GM23338 (cell line): ENCODE data around the gene RAB5IF.

Experiments
- POLR2AphosphoS5 ChIP-seq: IDR thresholded peaks from 2 replicates; pipeline ENCODE4 v1.6.1; 2016; ENCODE audit warnings: antibody characterized with exemption, low read depth
- TF ChIP-seq, protein P1 (sequence below), 2 experiments: fragments of 200-600 bp in 1 of 2; sonication (generic) in 1 of 2; conservative IDR thresholded peaks; 2 replicates each; pipeline versions ENCODE4 v1.5.1 to v1.6.1; 2016 to 2017; ENCODE audit warnings: antibody characterized with exemption in 2 of 2, low read depth in 2 of 2, mild to moderate bottlenecking in 2 of 2, moderate library complexity in 1 of 2
- TF ChIP-seq, protein P2 (sequence below): IDR thresholded peaks from one replicate; pipeline ENCODE4 v1.6.1; 2018; ENCODE audit warnings: antibody characterized with exemption; ENCODE audit not compliant: unreplicated experiment

- TF ChIP-seq, protein P1, sequence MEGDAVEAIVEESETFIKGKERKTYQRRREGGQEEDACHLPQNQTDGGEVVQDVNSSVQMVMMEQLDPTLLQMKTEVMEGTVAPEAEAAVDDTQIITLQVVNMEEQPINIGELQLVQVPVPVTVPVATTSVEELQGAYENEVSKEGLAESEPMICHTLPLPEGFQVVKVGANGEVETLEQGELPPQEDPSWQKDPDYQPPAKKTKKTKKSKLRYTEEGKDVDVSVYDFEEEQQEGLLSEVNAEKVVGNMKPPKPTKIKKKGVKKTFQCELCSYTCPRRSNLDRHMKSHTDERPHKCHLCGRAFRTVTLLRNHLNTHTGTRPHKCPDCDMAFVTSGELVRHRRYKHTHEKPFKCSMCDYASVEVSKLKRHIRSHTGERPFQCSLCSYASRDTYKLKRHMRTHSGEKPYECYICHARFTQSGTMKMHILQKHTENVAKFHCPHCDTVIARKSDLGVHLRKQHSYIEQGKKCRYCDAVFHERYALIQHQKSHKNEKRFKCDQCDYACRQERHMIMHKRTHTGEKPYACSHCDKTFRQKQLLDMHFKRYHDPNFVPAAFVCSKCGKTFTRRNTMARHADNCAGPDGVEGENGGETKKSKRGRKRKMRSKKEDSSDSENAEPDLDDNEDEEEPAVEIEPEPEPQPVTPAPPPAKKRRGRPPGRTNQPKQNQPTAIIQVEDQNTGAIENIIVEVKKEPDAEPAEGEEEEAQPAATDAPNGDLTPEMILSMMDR (conservative IDR thresholded peaks at IDR 0.05; ENCODE audit: low read depth in 2 of 2) = no peak
- TF ChIP-seq, protein P2, sequence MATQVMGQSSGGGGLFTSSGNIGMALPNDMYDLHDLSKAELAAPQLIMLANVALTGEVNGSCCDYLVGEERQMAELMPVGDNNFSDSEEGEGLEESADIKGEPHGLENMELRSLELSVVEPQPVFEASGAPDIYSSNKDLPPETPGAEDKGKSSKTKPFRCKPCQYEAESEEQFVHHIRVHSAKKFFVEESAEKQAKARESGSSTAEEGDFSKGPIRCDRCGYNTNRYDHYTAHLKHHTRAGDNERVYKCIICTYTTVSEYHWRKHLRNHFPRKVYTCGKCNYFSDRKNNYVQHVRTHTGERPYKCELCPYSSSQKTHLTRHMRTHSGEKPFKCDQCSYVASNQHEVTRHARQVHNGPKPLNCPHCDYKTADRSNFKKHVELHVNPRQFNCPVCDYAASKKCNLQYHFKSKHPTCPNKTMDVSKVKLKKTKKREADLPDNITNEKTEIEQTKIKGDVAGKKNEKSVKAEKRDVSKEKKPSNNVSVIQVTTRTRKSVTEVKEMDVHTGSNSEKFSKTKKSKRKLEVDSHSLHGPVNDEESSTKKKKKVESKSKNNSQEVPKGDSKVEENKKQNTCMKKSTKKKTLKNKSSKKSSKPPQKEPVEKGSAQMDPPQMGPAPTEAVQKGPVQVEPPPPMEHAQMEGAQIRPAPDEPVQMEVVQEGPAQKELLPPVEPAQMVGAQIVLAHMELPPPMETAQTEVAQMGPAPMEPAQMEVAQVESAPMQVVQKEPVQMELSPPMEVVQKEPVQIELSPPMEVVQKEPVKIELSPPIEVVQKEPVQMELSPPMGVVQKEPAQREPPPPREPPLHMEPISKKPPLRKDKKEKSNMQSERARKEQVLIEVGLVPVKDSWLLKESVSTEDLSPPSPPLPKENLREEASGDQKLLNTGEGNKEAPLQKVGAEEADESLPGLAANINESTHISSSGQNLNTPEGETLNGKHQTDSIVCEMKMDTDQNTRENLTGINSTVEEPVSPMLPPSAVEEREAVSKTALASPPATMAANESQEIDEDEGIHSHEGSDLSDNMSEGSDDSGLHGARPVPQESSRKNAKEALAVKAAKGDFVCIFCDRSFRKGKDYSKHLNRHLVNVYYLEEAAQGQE = no peak
- TF ChIP-seq POLR2AphosphoS5 = no peak
These were observed 31.7 kb upstream of the RAB5IF start for GRCh38 chr20:36573798-36574365.
